Loucy (cell line): Measurements from ENCODE around the gene THADA.

Source experiments
- H2AFZ ChIP-seq: fragments of 200-600 bp; sonication (generic); 2 replicates; pipeline ENCODE4 v1.6.0; 2016; ENCODE audit warnings: antibody characterized with exemption, mild to moderate bottlenecking, low read length, moderate library complexity
- H3F3A ChIP-seq: fragments of 200-600 bp; 2 replicates; pipeline ENCODE4 v1.6.0; 2016; ENCODE audit warnings: antibody characterized with exemption, low read depth, mild to moderate bottlenecking
- H3K27me3 ChIP-seq: fragments of 200-600 bp; sonication (generic); 2 replicates; pipeline ENCODE4 v1.6.1; 2014; ENCODE audit warnings: low read length, mild to moderate bottlenecking; ENCODE audit not compliant: insufficient read depth, poor library complexity, severe bottlenecking
- H3K36me3 ChIP-seq: fragments of 200-600 bp; sonication (generic); 2 replicates; pipeline ENCODE4 v1.6.1; 2016; ENCODE audit warnings: low read length; ENCODE audit not compliant: insufficient read depth
- H3K4me1 ChIP-seq: fragments of 200-600 bp; sonication (generic); 2 replicates; pipeline ENCODE4 v1.5.1; 2014; ENCODE audit warnings: low read length, mild to moderate bottlenecking; ENCODE audit not compliant: insufficient read depth, poor library complexity, severe bottlenecking
- H3K4me2 ChIP-seq: fragments of 200-600 bp; sonication (generic); 2 replicates; pipeline ENCODE4 v1.6.0; 2014; ENCODE audit warnings: antibody characterized with exemption, low read length, low read depth, mild to moderate bottlenecking; ENCODE audit not compliant: poor library complexity, severe bottlenecking
- H3K4me3 ChIP-seq: fragments of 200-600 bp; sonication (generic); 2 replicates; pipeline ENCODE4 v1.5.1; 2014; ENCODE audit warnings: low read length, mild to moderate bottlenecking, mixed read lengths; ENCODE audit not compliant: poor library complexity, severe bottlenecking
- H3K79me2 ChIP-seq: fragments of 200-600 bp; sonication (generic); 2 replicates; pipeline ENCODE4 v1.6.1; 2014; ENCODE audit warnings: low read length; ENCODE audit not compliant: insufficient read depth
- H3K9ac ChIP-seq: fragments of 200-600 bp; sonication (generic); 2 replicates; pipeline ENCODE4 v1.6.0; 2014; ENCODE audit warnings: mild to moderate bottlenecking, low read depth, low read length, moderate library complexity; ENCODE audit not compliant: poor library complexity, severe bottlenecking
- H3K9me2 ChIP-seq: fragments of 200-600 bp; sonication (generic); replicated peaks from 2 replicates; pipeline ENCODE4 v1.6.1; 2016; ENCODE audit warnings: low read depth, low read length, mixed read lengths
- H3K9me3 ChIP-seq: fragments of 200-600 bp; sonication (generic); 2 replicates; pipeline ENCODE4 v1.6.1; 2014; ENCODE audit warnings: mild to moderate bottlenecking, antibody characterized with exemption, low read length, low read depth; ENCODE audit not compliant: insufficient read depth
- H4K20me1 ChIP-seq: fragments of 200-600 bp; sonication (generic); 2 replicates; pipeline ENCODE4 v1.6.0; 2014; ENCODE audit warnings: antibody characterized with exemption, low read length, mild to moderate bottlenecking; ENCODE audit not compliant: insufficient read depth, poor library complexity, severe bottlenecking
- CTCF ChIP-seq: fragments of 200-600 bp; sonication (generic); conservative IDR thresholded peaks from 2 replicates; pipeline ENCODE4 v1.5.1; 2014; ENCODE audit warnings: mild to moderate bottlenecking, antibody characterized with exemption, low read length
- EZH2phosphoT487 ChIP-seq: fragments of 200-600 bp; IDR thresholded peaks from 2 replicates; pipeline ENCODE4 v1.6.1; 2018; ENCODE audit warnings: antibody characterized with exemption, mild to moderate bottlenecking, moderate library complexity, borderline replicate concordance

THADA gene

GRCh38 chr2:43318791-43319190 lies 277.0 kb downstream of the THADA start:
- Histone ChIP-seq H3K4me1 (no peaks in the 10 kb centered on the region), H3K27me3 (no peaks in the 10 kb centered on the region), H3F3A (no peaks in the 10 kb centered on the region), H2AFZ (no peak overlapping the region), H4K20me1 (no peaks in the 10 kb centered on the region), H3K9me2 (no peaks in the 10 kb centered on the region), H3K36me3 (peaks cover 12% of the 10 kb centered on the region; the same call in 1 of the 2 replicates), H3K4me2 (no peak overlapping the region), H3K9ac (no peak overlapping the region), H3K9me3 (no peaks in the 10 kb centered on the region), H3K4me3 (no peak overlapping the region), H3K79me2 (no peaks in the 10 kb centered on the region)
- TF ChIP-seq EZH2phosphoT487 (no peak), CTCF (no peak)

GRCh38 chr2:43317680-43318079 lies 278.2 kb downstream of the THADA start:
- Histone ChIP-seq H3F3A (no peaks in the 10 kb centered on the region), H3K36me3 (peaks cover 12% of the 10 kb centered on the region; the same call in 1 of the 2 replicates), H2AFZ (no peak overlapping the region), H3K9me2 (no peaks in the 10 kb centered on the region), H3K9ac (no peak overlapping the region), H3K4me2 (no peak overlapping the region), H4K20me1 (no peaks in the 10 kb centered on the region), H3K79me2 (no peaks in the 10 kb centered on the region), H3K4me3 (no peak overlapping the region), H3K27me3 (no peaks in the 10 kb centered on the region), H3K4me1 (peaks cover 5% of the 10 kb centered on the region), H3K9me3 (no peaks in the 10 kb centered on the region)
- no peak for TF ChIP-seq CTCF
- no peak for TF ChIP-seq EZH2phosphoT487

GRCh38 chr2:43317194-43317593 lies 278.6 kb downstream of the THADA start:
- TF ChIP-seq EZH2phosphoT487, result no peak
- TF ChIP-seq CTCF, result no peak
- no peaks in the 10 kb centered on the region for H3K27me3 ChIP-seq

More at GRCh38 chr2:43317194-43317593, 278.6 kb downstream of the THADA start:
- Histone ChIP-seq H3K79me2 (no peaks in the 10 kb centered on the region), H4K20me1 (no peaks in the 10 kb centered on the region), H2AFZ (no peak overlapping the region), H3K36me3 (peaks cover 12% of the 10 kb centered on the region; the same call in 1 of the 2 replicates), H3K4me1 (peaks cover 5% of the 10 kb centered on the region), H3F3A (no peaks in the 10 kb centered on the region), H3K4me3 (no peak overlapping the region), H3K9me3 (no peaks in the 10 kb centered on the region), H3K9me2 (no peaks in the 10 kb centered on the region), H3K9ac (no peak overlapping the region), H3K4me2 (no peak overlapping the region)
